ENCODE measurements around the gene MYO5C. TPM values are rescaled to one million over a fixed set of nuclear protein-coding genes. Genes with fewer than 3 reads are reported as not detected.

The MYO5C gene
- total RNA-seq, 1 donor from 2014 or later = 4.5 TPM

DNA sequence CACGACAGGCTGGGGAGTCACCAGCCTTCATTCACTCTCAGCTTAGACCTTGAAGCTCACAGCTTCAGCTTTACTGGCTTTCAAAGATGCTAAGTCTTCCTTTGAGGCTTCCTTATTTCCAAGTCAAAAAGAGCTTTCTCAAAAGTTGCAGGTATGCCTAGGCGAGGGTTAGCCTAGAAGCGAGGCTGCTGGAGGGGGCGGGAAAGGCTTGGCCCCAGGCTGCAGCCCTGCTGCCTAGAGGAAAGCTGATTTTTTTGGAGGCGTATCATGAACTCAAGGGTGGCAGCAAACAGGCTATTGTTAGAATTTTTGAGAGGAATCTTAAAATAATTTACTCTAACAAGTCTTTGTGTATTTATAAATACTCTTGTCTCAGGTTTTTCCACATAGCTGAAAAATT lies 37.1 kb downstream of the MYO5C start:
- Mint-ChIP-seq H3K4me1 (ENCODE audit: low read depth, unreplicated experiment) (peaks cover 35% of the 10 kb centered on the region), H3K4me3 (ENCODE audit: unreplicated experiment) (no peak overlapping the region), H3K9me3 (ENCODE audit: unreplicated experiment) (no peaks in the 10 kb centered on the region), H3K36me3 (ENCODE audit: low read depth, unreplicated experiment) (peaks cover 2% of the 10 kb centered on the region), H3K27me3 (ENCODE audit: low read depth, unreplicated experiment) (peaks cover 2% of the 10 kb centered on the region), H3K27ac (ENCODE audit: unreplicated experiment) (no peak overlapping the region)
- Histone ChIP-seq H4K20me1 (ENCODE audit: insufficient read depth, low read length) (no peaks in the 10 kb centered on the region), H3K36me3 (ENCODE audit: insufficient read depth, low read length) (no peaks in the 10 kb centered on the region), H3K27ac (ENCODE audit: low read depth, low read length) (no peak overlapping the region), H3K4me3 (ENCODE audit: insufficient read depth, low read depth, low read length) (no peak overlapping the region), H3K9ac (ENCODE audit: low read length) (no peak overlapping the region), H3K9me3 (ENCODE audit: insufficient read depth, low read depth, low read length) (no peaks in the 10 kb centered on the region), H3K4me1 (ENCODE audit: insufficient read depth, low read length) (peaks cover 34% of the 10 kb centered on the region), H3K4me2 (ENCODE audit: low read length) (no peak overlapping the region), H3K27me3 (ENCODE audit: insufficient read depth, low read length) (no peaks in the 10 kb centered on the region), H3K79me2 (ENCODE audit: insufficient read depth, low read length) (no peaks in the 10 kb centered on the region), H2AFZ (ENCODE audit: low read depth, low read length) (no peak overlapping the region)
- DNase-seq (ENCODE audit: low read depth) = no peak
- TF ChIP-seq EZH2 (IDR thresholded peaks at IDR 0.05; ENCODE audit: insufficient read depth, low read length) = no peak
- TF ChIP-seq, protein P1, sequence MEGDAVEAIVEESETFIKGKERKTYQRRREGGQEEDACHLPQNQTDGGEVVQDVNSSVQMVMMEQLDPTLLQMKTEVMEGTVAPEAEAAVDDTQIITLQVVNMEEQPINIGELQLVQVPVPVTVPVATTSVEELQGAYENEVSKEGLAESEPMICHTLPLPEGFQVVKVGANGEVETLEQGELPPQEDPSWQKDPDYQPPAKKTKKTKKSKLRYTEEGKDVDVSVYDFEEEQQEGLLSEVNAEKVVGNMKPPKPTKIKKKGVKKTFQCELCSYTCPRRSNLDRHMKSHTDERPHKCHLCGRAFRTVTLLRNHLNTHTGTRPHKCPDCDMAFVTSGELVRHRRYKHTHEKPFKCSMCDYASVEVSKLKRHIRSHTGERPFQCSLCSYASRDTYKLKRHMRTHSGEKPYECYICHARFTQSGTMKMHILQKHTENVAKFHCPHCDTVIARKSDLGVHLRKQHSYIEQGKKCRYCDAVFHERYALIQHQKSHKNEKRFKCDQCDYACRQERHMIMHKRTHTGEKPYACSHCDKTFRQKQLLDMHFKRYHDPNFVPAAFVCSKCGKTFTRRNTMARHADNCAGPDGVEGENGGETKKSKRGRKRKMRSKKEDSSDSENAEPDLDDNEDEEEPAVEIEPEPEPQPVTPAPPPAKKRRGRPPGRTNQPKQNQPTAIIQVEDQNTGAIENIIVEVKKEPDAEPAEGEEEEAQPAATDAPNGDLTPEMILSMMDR (IDR thresholded peaks at IDR 0.05; ENCODE audit: insufficient read depth, low read depth, low read length) = no peak
- no peak for FAIRE-seq

DNA sequence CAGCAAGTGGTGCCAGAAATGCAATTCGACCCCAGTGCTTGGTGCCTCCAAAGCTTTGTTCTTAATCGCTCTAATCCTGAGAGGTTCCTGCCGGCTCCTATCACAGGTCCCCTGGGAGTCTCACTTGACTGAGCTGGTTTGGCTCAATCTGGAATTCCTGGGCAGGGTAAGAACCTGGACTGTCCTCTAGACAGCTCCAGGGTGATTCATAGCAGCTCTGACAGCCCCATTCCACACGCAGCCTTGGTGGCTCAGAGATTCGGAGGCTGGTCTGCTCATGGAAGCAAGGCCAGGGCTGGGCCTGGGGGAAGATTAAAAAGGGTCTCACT lies 37.9 kb downstream of the MYO5C start:
- peak overlapping the region; percentile 31 for H3K4me2 ChIP-seq (ENCODE audit: low read length)

More for the DNA sequence above, 37.9 kb downstream of the MYO5C start:
- H3K36me3 ChIP-seq (ENCODE audit: insufficient read depth, low read length) = no peaks in the 10 kb centered on the region
- H4K20me1 ChIP-seq (ENCODE audit: insufficient read depth, low read length) = no peaks in the 10 kb centered on the region
- Mint-ChIP-seq H3K4me1 (ENCODE audit: low read depth, unreplicated experiment) (peaks cover 37% of the 10 kb centered on the region), H3K4me3 (ENCODE audit: unreplicated experiment) (no peak overlapping the region), H3K9me3 (ENCODE audit: unreplicated experiment) (no peaks in the 10 kb centered on the region), H3K36me3 (ENCODE audit: low read depth, unreplicated experiment) (peaks cover 2% of the 10 kb centered on the region), H3K27me3 (ENCODE audit: low read depth, unreplicated experiment) (peaks cover 2% of the 10 kb centered on the region), H3K27ac (ENCODE audit: unreplicated experiment) (no peak overlapping the region)
- DNase-seq (ENCODE audit: low read depth) (peak; percentile 57), FAIRE-seq (no peak)
- no peaks in the 10 kb centered on the region for H3K27me3 ChIP-seq (ENCODE audit: insufficient read depth, low read length)
- TF ChIP-seq EZH2 (IDR thresholded peaks at IDR 0.05; ENCODE audit: insufficient read depth, low read length) = no peak
- TF ChIP-seq, protein P1 (IDR thresholded peaks at IDR 0.05; ENCODE audit: insufficient read depth, low read depth, low read length) = no peak
- H2AFZ ChIP-seq (ENCODE audit: low read depth, low read length) = no peak overlapping the region
- no peak overlapping the region for H3K9ac ChIP-seq (ENCODE audit: low read length)
- no peaks in the 10 kb centered on the region for H3K9me3 ChIP-seq (ENCODE audit: insufficient read depth, low read depth, low read length)
- peaks cover 40% of the 10 kb centered on the region for H3K4me1 ChIP-seq (ENCODE audit: insufficient read depth, low read length)
- H3K4me3 ChIP-seq (ENCODE audit: insufficient read depth, low read depth, low read length) = no peak overlapping the region
- no peak overlapping the region for H3K27ac ChIP-seq (ENCODE audit: low read depth, low read length)
- H3K79me2 ChIP-seq (ENCODE audit: insufficient read depth, low read length) = no peaks in the 10 kb centered on the region

Data from astrocyte (in vitro differentiated cells and primary cell).